ENCODE data around the gene MYO3B. TPM values are rescaled to one million over a fixed set of nuclear protein-coding genes. Genes with fewer than 3 reads are reported as not detected.
"Not testable (repeated sequence)": the region's sequence is repeated elsewhere in the genome, so short reads cannot be mapped to it uniquely, and the experiment has no call there.

MYO3B gene
- total RNA-seq, 1 donor, result under 0.01 TPM

GRCh38 chr2:170456914-170457313, 279.0 kb downstream of the MYO3B start:
- DNase-seq (ENCODE audit: low read depth in 2 of 3, low spot score in 2 of 3), result no peak

- DNase-seq (ENCODE audit: low read depth in 2 of 3, low spot score in 2 of 3), result no peak
Measured at GRCh38 chr2:170457742-170458141, 279.8 kb downstream of the MYO3B start.

- no peak for DNase-seq (ENCODE audit: low read depth in 2 of 3, low spot score in 2 of 3)
Measured at GRCh38 chr2:170461889-170462288, 283.9 kb downstream of the MYO3B start.

GRCh38 chr2:170462433-170463205, 284.7 kb downstream of the MYO3B start:
- DNase-seq (ENCODE audit: low read depth in 2 of 3, low spot score in 2 of 3), result no peak

DNA sequence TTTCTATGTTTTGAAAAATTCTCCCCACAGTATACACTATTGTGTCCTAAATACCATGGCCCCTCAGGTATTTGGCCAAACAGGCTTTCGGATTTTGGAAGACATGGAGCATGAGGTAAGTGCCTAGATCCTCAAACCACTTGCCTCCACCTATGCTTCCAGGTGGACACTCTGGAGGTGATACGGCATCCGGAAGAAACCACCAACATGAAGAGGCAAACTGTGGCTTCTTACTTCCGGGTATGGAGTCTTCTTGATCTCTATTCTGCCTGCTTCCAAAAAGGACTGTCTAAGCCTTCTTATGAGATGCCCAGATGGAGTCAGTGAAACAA, 285.2 kb downstream of the MYO3B start:
- no peak for DNase-seq (ENCODE audit: low read depth in 2 of 3, low spot score in 2 of 3)

DNA sequence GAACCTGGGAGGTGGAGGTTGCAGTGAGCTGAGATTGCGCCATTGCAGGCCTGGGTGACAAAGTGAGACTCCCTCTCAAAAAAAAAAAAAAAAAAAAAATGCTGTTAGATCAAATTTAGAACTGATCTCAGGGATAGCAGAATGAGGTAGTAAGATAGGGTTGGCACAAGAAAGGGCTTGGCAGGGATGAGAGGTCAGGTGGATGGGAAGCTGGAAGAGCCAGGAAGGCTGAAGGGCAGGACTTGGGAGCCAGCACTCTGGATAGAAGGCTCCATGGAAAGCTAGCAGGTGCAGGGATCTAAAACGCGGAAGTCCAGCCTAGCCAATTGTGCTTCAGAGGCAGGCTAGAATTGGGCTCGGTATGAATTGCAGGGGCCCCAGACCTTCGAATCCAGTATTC, 286.3 kb downstream of the MYO3B start:
- no peak for DNase-seq (ENCODE audit: low read depth in 2 of 3, low spot score in 2 of 3)

DNA sequence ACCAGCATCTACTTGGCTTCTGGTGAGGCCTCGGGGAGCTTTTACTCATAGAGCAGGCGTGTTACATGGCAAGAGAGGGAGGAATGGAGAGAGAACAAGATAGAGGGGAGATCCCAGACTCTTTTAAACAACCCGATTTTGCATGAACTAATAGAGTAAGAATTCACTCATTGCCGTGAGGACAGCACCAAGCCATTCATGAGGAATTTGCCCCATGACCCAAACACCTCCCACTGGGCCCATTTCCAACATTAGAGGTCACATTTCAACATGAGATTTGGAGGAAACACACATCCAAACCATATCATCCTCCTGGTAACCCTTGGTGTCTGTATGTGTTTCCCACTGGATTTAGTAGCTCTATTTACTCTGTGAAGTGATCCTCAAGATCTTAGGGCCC, 287.3 kb downstream of the MYO3B start:
- DNase-seq (ENCODE audit: low read depth in 2 of 3, low spot score in 2 of 3), result no peak

- DNase-seq (ENCODE audit: low read depth in 2 of 3, low spot score in 2 of 3), result no peak
Measured at GRCh38 chr2:170466632-170467031, 288.7 kb downstream of the MYO3B start.

DNA sequence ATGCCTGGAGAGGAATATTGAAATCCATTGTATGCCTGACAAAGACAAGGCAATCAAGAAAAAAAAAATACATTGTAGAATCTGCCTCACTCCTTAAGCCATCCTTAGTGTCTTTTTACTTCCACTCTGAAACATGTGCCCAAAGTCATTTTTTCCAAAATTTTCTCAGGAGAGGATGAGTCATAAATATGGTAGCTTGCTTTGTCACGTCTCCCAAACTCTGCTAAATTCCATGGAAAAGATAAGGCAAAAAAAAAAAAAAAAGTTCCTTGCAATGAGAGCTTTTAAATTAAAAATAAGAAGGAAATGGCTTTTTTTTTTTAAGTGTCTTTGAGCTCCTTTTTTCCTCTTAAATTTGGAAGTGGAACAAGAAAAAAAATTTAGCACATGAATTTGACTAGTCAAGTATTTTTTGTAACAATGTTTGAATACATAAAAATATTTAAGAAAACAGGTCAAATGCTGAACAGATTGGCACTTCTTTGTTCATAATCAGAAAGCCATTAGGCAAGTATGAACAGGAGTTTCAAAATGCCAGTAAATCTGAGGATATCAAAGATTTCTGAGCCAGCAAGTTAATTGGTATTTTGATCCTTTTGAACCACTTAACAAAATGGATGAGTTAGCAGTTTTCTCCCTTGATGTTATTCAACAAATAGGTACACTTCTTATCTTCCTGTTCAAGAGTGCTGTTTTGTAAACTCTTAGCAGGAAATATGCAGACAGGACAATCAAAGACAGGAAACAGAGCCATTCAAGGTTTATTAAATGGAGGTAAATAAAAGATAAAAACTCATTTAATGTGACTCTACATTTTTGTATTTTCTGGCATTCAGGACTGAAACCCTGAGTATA, 289.8 kb downstream of the MYO3B start:
- no peak for DNase-seq (ENCODE audit: low read depth in 2 of 3, low spot score in 2 of 3)

DNA sequence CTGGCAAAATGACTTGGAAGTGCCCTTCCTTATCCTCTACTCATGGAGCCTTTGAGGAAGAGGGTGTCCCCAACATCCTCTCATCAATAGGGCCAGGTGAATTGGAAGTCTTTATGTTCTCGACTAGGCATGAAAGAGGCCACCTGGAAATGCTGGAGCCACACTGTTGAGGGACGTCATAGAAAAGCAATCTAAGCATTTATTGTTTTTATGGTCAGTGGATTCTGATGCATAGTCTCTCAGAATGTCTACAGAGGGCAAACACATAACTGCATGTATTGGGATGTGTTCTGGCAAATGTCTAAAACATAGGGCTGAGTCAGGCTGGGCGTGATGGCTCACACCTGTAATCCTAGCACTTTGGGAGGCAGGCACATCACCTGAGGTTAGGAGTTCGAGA, 290.6 kb downstream of the MYO3B start:
- DNase-seq (ENCODE audit: low read depth in 2 of 3, low spot score in 2 of 3), result no peak

- DNase-seq (ENCODE audit: low read depth in 2 of 3, low spot score in 2 of 3), result not testable (repeated sequence)
Measured at GRCh38 chr2:170472498-170472897, 294.6 kb downstream of the MYO3B start.

GRCh38 chr2:170475878-170476277, 297.9 kb downstream of the MYO3B start:
- no peak for DNase-seq (ENCODE audit: low read depth in 2 of 3, low spot score in 2 of 3)

DNA sequence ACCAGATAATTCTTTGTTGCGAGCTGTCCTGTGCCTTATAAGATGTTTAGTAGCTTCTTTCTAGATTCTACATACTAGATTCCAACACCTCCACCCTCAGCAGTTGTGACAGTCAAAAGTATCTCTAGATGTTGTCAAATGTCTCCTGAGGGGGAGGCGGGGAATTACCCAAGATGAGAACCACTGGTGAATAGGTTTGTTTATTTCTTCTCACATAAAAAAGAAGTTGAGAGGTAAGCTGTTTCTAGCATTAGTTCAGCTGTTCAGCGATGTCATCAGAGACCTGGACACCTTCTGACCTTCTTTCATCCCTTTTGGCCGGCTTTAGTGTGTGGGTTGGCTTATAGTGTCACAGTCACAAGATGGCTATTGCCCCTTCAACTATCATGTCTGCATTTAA, 299.7 kb downstream of the MYO3B start:
- DNase-seq (ENCODE audit: low read depth in 2 of 3, low spot score in 2 of 3), result no peak

DNA sequence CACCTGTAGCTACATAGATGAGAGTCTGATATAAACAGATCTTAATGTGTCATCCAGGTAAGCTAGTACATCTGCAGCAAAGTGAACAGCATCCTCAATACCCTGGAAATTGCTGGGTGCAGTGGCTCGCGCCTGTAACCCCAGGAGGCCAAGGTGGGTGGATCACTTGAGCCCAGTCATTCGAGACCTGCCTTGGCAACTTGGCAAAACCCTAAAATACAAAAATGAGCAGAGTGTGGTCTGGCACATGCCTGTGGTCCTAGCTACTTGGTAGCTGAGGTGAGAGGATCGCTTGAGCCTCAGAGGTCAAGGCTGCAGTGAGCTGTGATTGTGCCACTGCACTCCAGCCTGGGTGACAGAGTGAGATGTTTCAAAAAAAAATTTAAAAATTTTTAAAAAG, 303.3 kb downstream of the MYO3B start:
- no peak for DNase-seq (ENCODE audit: low read depth in 2 of 3, low spot score in 2 of 3)

GRCh38 chr2:170484552-170484951, 306.6 kb downstream of the MYO3B start:
- no peak for DNase-seq (ENCODE audit: low read depth in 2 of 3, low spot score in 2 of 3)

GRCh38 chr2:170485254-170486026, 307.5 kb downstream of the MYO3B start:
- DNase-seq (ENCODE audit: low read depth in 2 of 3, low spot score in 2 of 3), result no peak

DNA sequence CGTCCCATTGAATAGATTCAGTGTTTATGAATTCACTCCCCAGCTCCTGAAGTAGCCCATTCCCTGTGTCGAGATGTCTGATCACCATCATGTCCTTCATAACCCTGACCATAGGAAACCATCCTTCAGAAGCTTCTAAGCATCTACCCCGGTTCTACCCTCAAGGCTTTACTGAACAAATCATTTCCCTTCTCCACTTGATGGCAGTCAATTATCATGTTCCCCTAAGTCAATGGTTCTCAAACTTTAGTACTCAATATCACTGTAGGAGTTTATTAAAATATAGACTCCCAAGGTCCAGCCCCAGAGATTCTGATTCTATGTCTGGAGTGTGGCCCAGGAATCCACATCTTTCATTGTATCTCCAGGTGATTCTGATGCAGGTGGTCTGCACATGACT, 308.8 kb downstream of the MYO3B start:
- DNase-seq (ENCODE audit: low read depth in 2 of 3, low spot score in 2 of 3), result peak in 2 of 3 donors; percentile 4 to 19

- no peak for DNase-seq (ENCODE audit: low read depth in 2 of 3, low spot score in 2 of 3)
Measured at GRCh38 chr2:170488807-170489206, 310.9 kb downstream of the MYO3B start.

DNA sequence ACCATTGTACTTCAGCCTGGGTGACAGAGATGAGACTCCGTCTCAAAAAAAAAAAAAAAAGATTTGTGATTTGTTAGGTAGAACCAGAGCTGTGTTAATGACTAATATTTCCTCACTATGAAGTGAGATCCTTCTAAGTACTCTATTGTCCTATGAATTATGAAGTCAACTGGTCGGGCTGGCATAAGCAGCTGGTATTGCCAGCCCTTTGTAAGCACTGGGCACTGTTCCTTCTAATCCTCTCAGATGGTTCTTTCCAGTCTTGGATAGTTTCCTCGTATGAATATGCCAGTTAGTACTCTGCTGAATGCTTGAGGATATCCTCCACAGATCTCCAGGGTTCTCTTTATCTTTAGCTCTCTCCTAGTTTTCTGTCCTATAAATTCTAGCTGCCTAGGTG, 314.1 kb downstream of the MYO3B start:
- no peak for DNase-seq (ENCODE audit: low read depth in 2 of 3, low spot score in 2 of 3)

GRCh38 chr2:170493426-170494097, 315.6 kb downstream of the MYO3B start:
- DNase-seq (ENCODE audit: low read depth in 2 of 3, low spot score in 2 of 3), result no peak

DNA sequence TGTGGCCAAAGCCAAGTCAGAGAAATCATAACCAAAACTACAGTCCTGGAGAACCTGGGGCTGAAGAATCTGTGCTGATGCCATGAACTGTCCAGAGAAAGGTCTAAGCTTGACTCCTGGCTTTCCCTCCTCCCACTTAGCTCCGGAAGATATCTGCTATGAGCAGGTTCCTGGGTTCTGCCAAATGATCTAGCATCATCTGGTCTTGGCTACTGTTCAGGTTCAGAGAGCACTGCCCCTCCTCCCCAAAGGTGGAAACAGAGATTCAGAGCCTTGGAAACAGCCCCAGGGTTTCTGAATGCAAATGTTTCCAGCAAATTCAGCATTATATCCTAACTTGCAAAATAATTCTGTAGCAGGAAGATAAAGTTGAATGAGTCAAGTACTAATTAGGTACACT, 317.9 kb downstream of the MYO3B start:
- no peak for DNase-seq (ENCODE audit: low read depth in 2 of 3, low spot score in 2 of 3)
